HEK293 (cell line): ENCODE measurements around the gene PCDH15.

Experiments used
- CTCF ChIA-PET: fragments of 350-600 bp; formaldehyde crosslinking; extraction: SDS; loops from one replicate; lab custom pipeline; 2021; ENCODE audit warnings: antibody characterized with exemption; lab: Yijun Ruan, JAX
- POLR2A ChIA-PET: fragments of 300-600 bp; formaldehyde crosslinking; extraction: SDS; loops from one replicate; lab custom pipeline; 2020; ENCODE audit warnings: antibody characterized with exemption, inconsistent platforms; lab: Yijun Ruan, JAX
- H3K27ac ChIP-seq: fragments of 200-500 bp; sonication (Bioruptor generic); 2 replicates; pipeline ENCODE4 v1.5.1; 2014; ENCODE audit warnings: low read depth, low read length, control low read depth, inconsistent platforms; ENCODE audit errors: extremely low read depth
- H3K36me3 ChIP-seq, 2 experiments: fragments of 200-500 bp in 1 of 2; sonication (Bioruptor generic) in 1 of 2; 1 replicate in 1 of 2; 2 replicates in 1 of 2; pipeline ENCODE4 v1.5.1; 2014 to 2017; ENCODE audit warnings: inconsistent platforms in 2 of 2, low read length in 2 of 2; ENCODE audit not compliant: control insufficient read depth in 2 of 2, insufficient read depth in 1 of 2
- H3K4me1 ChIP-seq: fragments of 200-500 bp; sonication (Bioruptor generic); 2 replicates; pipeline ENCODE4 v1.5.1; 2014; ENCODE audit warnings: mild to moderate bottlenecking, low read length, inconsistent platforms; ENCODE audit not compliant: control insufficient read depth, insufficient read depth
- H3K4me3 ChIP-seq: 2 replicates; pipeline ENCODE4 v1.5.1; 2011; ENCODE audit warnings: low read depth, mild to moderate bottlenecking, control low read depth, low read length, moderate library complexity
- H3K9me3 ChIP-seq: fragments of 200-500 bp; sonication (Bioruptor generic); 2 replicates; pipeline ENCODE4 v1.5.1; 2014; ENCODE audit warnings: low read depth, low read length, inconsistent platforms; ENCODE audit not compliant: control insufficient read depth, insufficient read depth
- IKZF3 ChIP-seq: fragments of 450-650 bp; IDR thresholded peaks from 2 replicates; pipeline ENCODE4 v1.5.0; 2018; ENCODE audit warnings: missing biosample characterization, mild to moderate bottlenecking, missing genetic modification characterization, moderate library complexity
- INSM2 ChIP-seq: fragments of 450-650 bp; formaldehyde crosslinking; IDR thresholded peaks from 2 replicates; pipeline ENCODE4 v1.5.1; 2016; ENCODE audit warnings: missing biosample characterization, missing genetic modification characterization
- KLF7 ChIP-seq: fragments of 450-650 bp; formaldehyde crosslinking; IDR thresholded peaks from 2 replicates; pipeline ENCODE4 v1.5.1; 2016; ENCODE audit warnings: missing biosample characterization, missing genetic modification characterization, borderline replicate concordance
- REPIN1 ChIP-seq: fragments of 450-650 bp; formaldehyde crosslinking; IDR thresholded peaks from 2 replicates; pipeline ENCODE4 v1.5.1; 2017; ENCODE audit warnings: missing biosample characterization, missing genetic modification characterization, low read depth
- ZBTB48 ChIP-seq: fragments of 450-650 bp; formaldehyde crosslinking; IDR thresholded peaks from 2 replicates; pipeline ENCODE4 v1.5.1; 2016; ENCODE audit warnings: missing biosample characterization, missing genetic modification characterization
- ZNF169 ChIP-seq: fragments of 450-650 bp; formaldehyde crosslinking; IDR thresholded peaks from 2 replicates; pipeline ENCODE4 v1.5.1; 2016; ENCODE audit warnings: missing biosample characterization, missing genetic modification characterization
- ZNF239 ChIP-seq: fragments of 450-650 bp; formaldehyde crosslinking; IDR thresholded peaks from 2 replicates; pipeline ENCODE4 v1.5.1; 2016; ENCODE audit warnings: missing biosample characterization, missing genetic modification characterization
- ZNF248 ChIP-seq: fragments of 450-650 bp; formaldehyde crosslinking; IDR thresholded peaks from 2 replicates; pipeline ENCODE4 v1.5.1; 2017; ENCODE audit warnings: missing biosample characterization, missing genetic modification characterization
- ZNF266 ChIP-seq: fragments of 450-650 bp; formaldehyde crosslinking; IDR thresholded peaks from 2 replicates; pipeline ENCODE4 v1.5.1; 2016; ENCODE audit warnings: missing biosample characterization, missing genetic modification characterization, low read depth
- ZNF354C ChIP-seq: fragments of 450-650 bp; formaldehyde crosslinking; IDR thresholded peaks from 2 replicates; pipeline ENCODE4 v1.5.1; 2016; ENCODE audit warnings: missing biosample characterization, missing genetic modification characterization, low read depth, borderline replicate concordance
- ZNF394 ChIP-seq: fragments of 450-650 bp; formaldehyde crosslinking; IDR thresholded peaks from 2 replicates; pipeline ENCODE4 v1.5.1; 2016; ENCODE audit warnings: missing biosample characterization, missing genetic modification characterization, mild to moderate bottlenecking, moderate library complexity, borderline replicate concordance
- ZNF416 ChIP-seq: fragments of 450-650 bp; formaldehyde crosslinking; IDR thresholded peaks from 2 replicates; pipeline ENCODE4 v1.5.1; 2016; ENCODE audit warnings: missing biosample characterization, missing genetic modification characterization
- ZNF433 ChIP-seq: fragments of 450-650 bp; formaldehyde crosslinking; IDR thresholded peaks from 2 replicates; pipeline ENCODE4 v1.5.1; 2016; ENCODE audit warnings: missing biosample characterization, missing genetic modification characterization, low read depth
- ZNF529 ChIP-seq: fragments of 450-650 bp; formaldehyde crosslinking; IDR thresholded peaks from 2 replicates; pipeline ENCODE4 v1.5.1; 2017; ENCODE audit warnings: missing genetic modification characterization, missing biosample characterization; ENCODE audit not compliant: insufficient replicate concordance
- ZNF626 ChIP-seq: fragments of 450-650 bp; sonication (Bioruptor Pico); formaldehyde crosslinking; IDR thresholded peaks from 2 replicates; pipeline ENCODE4 v1.5.1; 2018; ENCODE audit warnings: missing biosample characterization, missing genetic modification characterization, inconsistent platforms
- ZNF658 ChIP-seq: fragments of 450-650 bp; formaldehyde crosslinking; IDR thresholded peaks from 2 replicates; pipeline ENCODE4; 2016; ENCODE audit warnings: missing biosample characterization, missing genetic modification characterization
- ZNF664 ChIP-seq: fragments of 450-650 bp; formaldehyde crosslinking; IDR thresholded peaks from 2 replicates; pipeline ENCODE4 v1.5.1; 2016; ENCODE audit warnings: missing biosample characterization, missing genetic modification characterization
- ZNF747 ChIP-seq: fragments of 450-650 bp; formaldehyde crosslinking; IDR thresholded peaks from 2 replicates; pipeline ENCODE4 v1.5.1; 2016; ENCODE audit warnings: missing biosample characterization, missing genetic modification characterization
- ZNF843 ChIP-seq: fragments of 450-650 bp; formaldehyde crosslinking; IDR thresholded peaks from 2 replicates; pipeline ENCODE4 v1.5.1; 2016; ENCODE audit warnings: missing biosample characterization, missing genetic modification characterization
- TF ChIP-seq, protein P1 (sequence below): fragments of 450-650 bp; formaldehyde crosslinking; IDR thresholded peaks from 2 replicates; pipeline ENCODE4 v1.5.1; 2016; ENCODE audit warnings: missing biosample characterization, missing genetic modification characterization
- TF ChIP-seq, protein P2 (sequence below): fragments of 450-650 bp; formaldehyde crosslinking; optimal IDR thresholded peaks from 2 replicates; pipeline ENCODE3; 2016; ENCODE audit warnings: missing biosample characterization, mild to moderate bottlenecking, missing genetic modification characterization
- TF ChIP-seq, protein P3 (sequence below): fragments of 450-650 bp; formaldehyde crosslinking; IDR thresholded peaks from 2 replicates; pipeline ENCODE4 v1.5.1; 2016; ENCODE audit warnings: missing biosample characterization, missing genetic modification characterization

PCDH15 gene

DNA sequence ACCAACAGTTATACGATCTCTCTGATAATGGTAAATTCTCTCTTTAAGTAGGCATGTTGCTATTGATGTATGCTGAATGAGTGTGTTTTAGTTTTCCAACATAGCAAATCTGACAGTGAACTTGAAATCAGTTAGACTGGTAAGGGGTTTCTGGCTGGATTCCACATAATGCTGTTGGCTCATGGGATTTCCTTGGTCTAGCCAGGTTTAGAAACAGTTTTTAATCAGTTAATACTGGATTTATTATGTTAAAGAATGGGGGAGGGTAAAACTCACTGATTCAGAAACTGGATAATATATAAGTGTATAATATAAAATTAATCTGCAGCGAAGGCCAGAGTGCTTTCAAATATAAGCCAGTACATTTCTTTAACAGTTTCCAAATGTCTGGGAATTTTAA lies 55.6 kb downstream of the PCDH15 start:
- no peak for TF ChIP-seq ZNF394
- TF ChIP-seq ZNF248: no peak
- no peak for TF ChIP-seq ZNF354C (tag by site-specific recombination)
- no peak for TF ChIP-seq ZNF529 (tag by site-specific recombination)
- TF ChIP-seq ZNF416 (tag by site-specific recombination): no peak
- no peak for TF ChIP-seq ZNF239 (tag by site-specific recombination)
- no peak for TF ChIP-seq REPIN1 (tag by site-specific recombination)
- TF ChIP-seq ZNF626 (tag by site-specific recombination): no peak
- TF ChIP-seq, protein P1, sequence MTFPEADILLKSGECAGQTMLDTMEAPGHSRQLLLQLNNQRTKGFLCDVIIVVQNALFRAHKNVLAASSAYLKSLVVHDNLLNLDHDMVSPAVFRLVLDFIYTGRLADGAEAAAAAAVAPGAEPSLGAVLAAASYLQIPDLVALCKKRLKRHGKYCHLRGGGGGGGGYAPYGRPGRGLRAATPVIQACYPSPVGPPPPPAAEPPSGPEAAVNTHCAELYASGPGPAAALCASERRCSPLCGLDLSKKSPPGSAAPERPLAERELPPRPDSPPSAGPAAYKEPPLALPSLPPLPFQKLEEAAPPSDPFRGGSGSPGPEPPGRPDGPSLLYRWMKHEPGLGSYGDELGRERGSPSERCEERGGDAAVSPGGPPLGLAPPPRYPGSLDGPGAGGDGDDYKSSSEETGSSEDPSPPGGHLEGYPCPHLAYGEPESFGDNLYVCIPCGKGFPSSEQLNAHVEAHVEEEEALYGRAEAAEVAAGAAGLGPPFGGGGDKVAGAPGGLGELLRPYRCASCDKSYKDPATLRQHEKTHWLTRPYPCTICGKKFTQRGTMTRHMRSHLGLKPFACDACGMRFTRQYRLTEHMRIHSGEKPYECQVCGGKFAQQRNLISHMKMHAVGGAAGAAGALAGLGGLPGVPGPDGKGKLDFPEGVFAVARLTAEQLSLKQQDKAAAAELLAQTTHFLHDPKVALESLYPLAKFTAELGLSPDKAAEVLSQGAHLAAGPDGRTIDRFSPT (tag by site-specific recombination): no peak
- TF ChIP-seq ZNF843 (tag by site-specific recombination): no peak
- TF ChIP-seq ZBTB48 (tag by site-specific recombination): no peak
- no peak for TF ChIP-seq ZNF747
- no peak for TF ChIP-seq ZNF169 (tag by site-specific recombination)
- TF ChIP-seq ZNF266 (tag by site-specific recombination): no peak
- no peak for TF ChIP-seq IKZF3
- no peak for TF ChIP-seq ZNF658 (tag by site-specific recombination)
- TF ChIP-seq INSM2 (tag by site-specific recombination): no peak
- TF ChIP-seq, protein P2, sequence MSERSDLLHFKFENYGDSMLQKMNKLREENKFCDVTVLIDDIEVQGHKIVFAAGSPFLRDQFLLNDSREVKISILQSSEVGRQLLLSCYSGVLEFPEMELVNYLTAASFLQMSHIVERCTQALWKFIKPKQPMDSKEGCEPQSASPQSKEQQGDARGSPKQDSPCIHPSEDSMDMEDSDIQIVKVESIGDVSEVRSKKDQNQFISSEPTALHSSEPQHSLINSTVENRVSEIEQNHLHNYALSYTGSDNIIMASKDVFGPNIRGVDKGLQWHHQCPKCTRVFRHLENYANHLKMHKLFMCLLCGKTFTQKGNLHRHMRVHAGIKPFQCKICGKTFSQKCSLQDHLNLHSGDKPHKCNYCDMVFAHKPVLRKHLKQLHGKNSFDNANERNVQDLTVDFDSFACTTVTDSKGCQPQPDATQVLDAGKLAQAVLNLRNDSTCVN (tag by site-specific recombination): no peak
- TF ChIP-seq ZNF664 (tag by site-specific recombination): no peak
- TF ChIP-seq, protein P3, sequence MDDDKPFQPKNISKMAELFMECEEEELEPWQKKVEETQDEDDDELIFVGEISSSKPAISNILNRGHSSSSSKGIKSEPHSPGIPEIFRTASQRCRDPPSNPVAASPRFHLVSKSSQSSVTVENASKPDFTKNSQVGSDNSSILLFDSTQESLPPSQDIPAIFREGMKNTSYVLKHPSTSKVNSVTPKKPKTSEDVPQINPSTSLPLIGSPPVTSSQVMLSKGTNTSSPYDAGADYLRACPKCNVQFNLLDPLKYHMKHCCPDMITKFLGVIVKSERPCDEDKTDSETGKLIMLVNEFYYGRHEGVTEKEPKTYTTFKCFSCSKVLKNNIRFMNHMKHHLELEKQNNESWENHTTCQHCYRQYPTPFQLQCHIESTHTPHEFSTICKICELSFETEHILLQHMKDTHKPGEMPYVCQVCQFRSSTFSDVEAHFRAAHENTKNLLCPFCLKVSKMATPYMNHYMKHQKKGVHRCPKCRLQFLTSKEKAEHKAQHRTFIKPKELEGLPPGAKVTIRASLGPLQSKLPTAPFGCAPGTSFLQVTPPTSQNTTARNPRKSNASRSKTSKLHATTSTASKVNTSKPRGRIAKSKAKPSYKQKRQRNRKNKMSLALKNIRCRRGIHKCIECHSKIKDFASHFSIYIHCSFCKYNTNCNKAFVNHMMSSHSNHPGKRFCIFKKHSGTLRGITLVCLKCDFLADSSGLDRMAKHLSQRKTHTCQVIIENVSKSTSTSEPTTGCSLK (tag by site-specific recombination): no peak
- POLR2A ChIA-PET: no interaction called here
- Histone ChIP-seq H3K4me1 (no peaks in the 10 kb centered on the region), H3K9me3 (no peaks in the 10 kb centered on the region), H3K36me3 (no peaks in the 10 kb centered on the region), H3K27ac (no peak overlapping the region), H3K4me3 (no peak overlapping the region)
- CTCF ChIA-PET: no interaction called here

DNA sequence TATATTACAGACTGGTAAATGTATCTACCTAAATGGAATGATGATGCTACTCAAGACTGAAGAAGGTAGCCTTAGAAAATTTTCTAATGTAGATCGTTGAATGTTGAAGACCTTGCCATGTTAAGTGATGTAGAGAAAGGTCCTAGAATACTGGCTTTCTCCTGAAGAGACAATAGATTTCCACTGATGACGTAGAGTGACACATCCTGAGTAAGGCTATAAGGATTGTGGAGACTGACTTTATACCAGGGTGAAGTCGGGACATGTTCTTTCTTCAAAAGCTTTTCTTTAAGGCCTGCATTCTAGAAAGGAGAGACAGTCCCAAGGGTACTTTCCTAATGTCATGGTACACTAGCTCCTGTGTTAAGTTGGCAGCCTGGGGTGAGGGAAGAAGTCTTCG lies 58.6 kb downstream of the PCDH15 start:
- no peak overlapping the region for H3K27ac ChIP-seq
- no peaks in the 10 kb centered on the region for H3K4me1 ChIP-seq
- TF ChIP-seq ZNF433 (tag by site-specific recombination): no peak
- TF ChIP-seq ZNF239 (tag by site-specific recombination): no peak
- TF ChIP-seq KLF7 (tag by site-specific recombination): no peak
- ChIA-PET CTCF (interaction anchor here (0.6 kb wide), 1 partner anchor 186 kb away, joined by 3 read pairs; no protein-coding TSS in a partner anchor), POLR2A (no interaction called here)
- no peaks in the 10 kb centered on the region for H3K36me3 ChIP-seq
- H3K4me3 ChIP-seq: no peak overlapping the region
- H3K9me3 ChIP-seq: no peaks in the 10 kb centered on the region
